HG03457 (cell line): Measurements from ENCODE around the gene OR2T6.
"Not testable (repeated sequence)": the region's sequence is repeated elsewhere in the genome, so short reads cannot be mapped to it uniquely, and the experiment has no call there.

Source experiments
- ATAC-seq: cut with Tn5 transposase; IDR thresholded peaks from one replicate; pipeline ENCODE4 v1.9.1; 2021; ENCODE audit warnings: moderate number of reproducible peaks; ENCODE audit not compliant: unreplicated experiment

Gene OR2T6, protein sequence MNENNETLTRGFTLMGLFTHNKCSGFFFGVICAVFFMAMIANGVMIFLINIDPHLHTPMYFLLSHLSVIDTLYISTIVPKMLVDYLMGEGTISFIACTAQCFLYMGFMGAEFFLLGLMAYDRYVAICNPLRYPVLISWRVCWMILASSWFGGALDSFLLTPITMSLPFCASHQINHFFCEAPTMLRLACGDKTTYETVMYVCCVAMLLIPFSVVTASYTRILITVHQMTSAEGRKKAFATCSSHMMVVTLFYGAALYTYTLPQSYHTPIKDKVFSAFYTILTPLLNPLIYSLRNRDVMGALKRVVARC

GRCh38 chr1:248375446-248375845, at the start of gene OR2T6:
TSS of gene OR2T6 (plus strand) at chr1:248375746. CDS start at chr1:248387609, 11,863 bp downstream.
- no peak for ATAC-seq

DNA sequence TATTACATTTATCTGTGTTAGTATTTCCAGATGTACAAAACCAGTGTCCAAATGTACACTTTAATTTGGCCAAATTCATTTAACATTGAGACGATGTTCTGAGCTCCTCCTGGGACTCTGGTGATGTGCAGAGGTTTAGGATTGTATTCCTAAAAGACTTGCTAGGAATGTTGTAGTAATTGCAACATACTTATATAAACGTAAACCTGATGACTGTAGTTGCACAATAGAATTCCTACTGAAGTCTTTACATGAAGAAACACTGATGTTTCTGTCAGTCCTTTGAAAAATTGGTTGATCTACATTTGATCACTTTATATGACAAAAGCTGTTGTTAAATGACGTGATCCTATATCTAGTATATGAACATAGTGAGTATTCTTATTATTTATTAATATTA, 32.1 kb upstream of the OR2T6 start:
- ATAC-seq: no peak

- ATAC-seq: no peak
Measured at GRCh38 chr1:248348475-248348874, 27.1 kb upstream of the OR2T6 start, which contains the start of gene OR14C36. TSS of gene OR14C36 (plus strand) at chr1:248348775. CDS start at chr1:248348775, 0 bp downstream.

- no peak for ATAC-seq
Measured at GRCh38 chr1:248359415-248359814, 16.1 kb upstream of the OR2T6 start.

GRCh38 chr1:248361121-248361715, 14.3 kb upstream of the OR2T6 start, which contains the start of gene OR2T4:
TSS of gene OR2T4 (plus strand) at chr1:248361665. CDS start at chr1:248361665, 0 bp downstream.
- no peak for ATAC-seq

DNA sequence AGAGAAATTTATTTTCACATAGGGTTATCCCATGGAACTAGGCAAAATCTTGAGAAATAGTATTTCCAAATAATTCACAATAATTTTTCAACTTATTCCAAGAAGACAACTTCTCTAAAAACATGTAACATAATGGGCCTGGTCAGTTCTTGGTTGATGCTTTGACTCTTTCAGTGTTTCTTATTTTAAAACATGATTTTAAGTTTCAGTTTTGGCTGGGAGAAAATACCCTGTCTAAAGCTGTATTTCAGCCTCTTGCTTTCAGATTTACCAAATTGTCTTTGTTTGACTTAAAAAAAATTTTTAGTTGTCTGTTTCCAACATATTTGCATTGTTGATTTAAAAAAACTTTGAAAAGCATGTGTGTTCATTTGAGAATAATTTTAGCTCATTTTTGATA, 8.9 kb upstream of the OR2T6 start:
- no peak for ATAC-seq

GRCh38 chr1:248372394-248372793, 3.2 kb upstream of the OR2T6 start:
- peak; percentile 74 for ATAC-seq

GRCh38 chr1:248373761-248374160, 1.8 kb upstream of the OR2T6 start:
- no peak for ATAC-seq

GRCh38 chr1:248376916-248377315, 1.4 kb downstream of the OR2T6 start:
- no peak for ATAC-seq

GRCh38 chr1:248380854-248381253, 5.3 kb downstream of the OR2T6 start:
- ATAC-seq: no peak

DNA sequence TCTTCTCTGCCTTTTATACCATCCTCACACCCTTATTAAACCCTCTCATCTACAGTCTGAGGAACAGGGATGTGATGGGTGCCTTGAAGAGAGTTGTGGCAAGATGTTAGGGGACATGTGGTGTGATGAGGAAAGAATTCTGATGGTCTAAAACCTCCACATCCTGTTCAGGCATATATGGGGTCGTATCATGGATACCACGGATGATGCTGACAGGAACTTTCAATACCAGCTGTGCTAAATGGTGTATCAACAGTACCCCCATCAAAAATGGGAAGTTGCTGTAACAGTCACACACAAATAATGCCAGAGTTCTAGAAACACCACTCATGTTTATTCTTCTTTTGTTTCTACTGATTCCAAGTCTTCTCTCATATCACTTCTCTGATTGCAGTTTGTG, 12.9 kb downstream of the OR2T6 start:
- ATAC-seq: no peak

GRCh38 chr1:248393050-248393449, 17.5 kb downstream of the OR2T6 start:
- ATAC-seq: no peak

GRCh38 chr1:248402748-248403147, 27.2 kb downstream of the OR2T6 start, which contains the start of gene OR2T1:
TSS of gene OR2T1 (plus strand) at chr1:248403048. CDS start at chr1:248406148, 3,100 bp downstream.
- ATAC-seq: no peak

- no peak for ATAC-seq
Measured at GRCh38 chr1:248404024-248404423, 28.5 kb downstream of the OR2T6 start.

- no peak for ATAC-seq
Measured at GRCh38 chr1:248406721-248407692, 31.5 kb downstream of the OR2T6 start.

DNA sequence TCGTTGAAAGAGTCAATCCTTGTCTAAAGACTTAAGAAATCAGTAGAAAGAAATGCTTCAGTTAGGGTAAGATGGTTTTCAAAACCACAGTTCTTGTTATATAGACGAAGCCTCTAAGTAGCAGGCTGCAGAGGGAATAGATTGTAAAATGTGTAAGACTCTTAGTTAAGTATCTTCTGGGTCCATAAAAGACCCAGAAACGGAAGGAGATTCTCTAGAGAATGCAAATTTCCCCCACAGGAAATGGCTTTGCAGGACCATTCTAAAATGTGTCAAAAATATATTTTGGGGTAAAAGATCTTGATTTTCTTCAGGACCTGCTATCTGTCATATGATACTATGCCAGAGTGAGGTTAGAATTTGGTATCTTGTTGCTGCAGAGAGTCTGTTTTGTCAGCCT, 40.7 kb downstream of the OR2T6 start:
- no peak for ATAC-seq

GRCh38 chr1:248417854-248418253, 42.3 kb downstream of the OR2T6 start:
- ATAC-seq: no peak

DNA sequence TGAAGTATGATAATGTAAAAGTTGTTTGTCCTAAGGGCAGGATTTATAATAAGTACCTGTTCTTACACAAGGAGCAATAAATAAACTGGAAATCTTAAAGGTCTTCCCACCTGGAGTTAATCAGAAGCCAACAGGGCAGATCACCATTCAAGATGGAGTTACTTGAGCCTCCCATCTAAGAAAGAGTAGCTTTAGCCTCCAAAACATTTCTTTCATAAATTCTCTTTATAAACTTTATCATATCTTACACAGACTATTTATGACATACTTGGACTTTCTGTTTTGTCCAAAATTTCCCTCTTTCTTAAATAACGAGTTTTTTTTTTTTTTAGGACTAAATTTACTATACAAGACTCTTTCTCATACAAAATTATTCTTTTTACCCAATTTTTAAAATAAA, 45.8 kb downstream of the OR2T6 start:
- no peak for ATAC-seq

GRCh38 chr1:248427526-248428191, 52.1 kb downstream of the OR2T6 start:
- peak; percentile 25 for ATAC-seq

DNA sequence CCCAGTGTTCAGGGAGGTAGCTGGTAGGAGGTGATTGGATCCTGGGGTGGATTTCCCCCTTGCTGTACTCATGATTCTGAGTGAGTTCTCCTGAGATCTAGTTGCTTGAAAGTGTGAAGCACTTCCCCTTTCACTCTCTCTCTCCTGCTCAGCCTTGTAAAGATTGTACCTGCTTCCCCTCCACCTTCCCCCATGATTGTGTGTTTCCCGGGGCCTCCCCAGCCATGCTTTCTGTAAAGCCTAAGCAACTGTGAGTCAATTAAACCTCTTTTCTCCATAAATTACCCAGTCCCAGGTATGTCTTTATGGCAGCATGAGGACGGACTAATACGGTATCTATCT, 52.6 kb downstream of the OR2T6 start:
- peak; percentile 81 for ATAC-seq

GRCh38 chr1:248431683-248432082, 56.1 kb downstream of the OR2T6 start:
- ATAC-seq: not testable (repeated sequence)
